OCI-LY3 (cell line): ENCODE measurements around the gene GJD2.

Experiments used
- H2AFZ ChIP-seq: fragments of 200-600, 300-600 bp; shearing (Covaris generic); 2 replicates; pipeline ENCODE4 v1.6.0; 2014; ENCODE audit warnings: antibody characterized with exemption, low read depth, low read length
- H3K27ac ChIP-seq: fragments of 200-600, 300-600 bp; sonication (generic); 2 replicates; pipeline ENCODE4 v1.5.1; 2014; ENCODE audit warnings: mild to moderate bottlenecking, low read length, moderate library complexity, mixed read lengths
- H3K27me3 ChIP-seq: fragments of 200-600, 300-600 bp; sonication (generic); 2 replicates; pipeline ENCODE4 v1.6.1; 2014; ENCODE audit warnings: low read depth, low read length, mixed read lengths
- H3K36me3 ChIP-seq: fragments of 200-600, 300-600 bp; sonication (generic); replicated peaks from 2 replicates; pipeline ENCODE3; 2014; ENCODE audit warnings: low read depth, low read length, mixed read lengths
- H3K4me1 ChIP-seq: fragments of 300-600, 200-600 bp; sonication (generic); 2 replicates; pipeline ENCODE4 v1.6.1; 2014; ENCODE audit warnings: low read length, mixed read lengths
- H3K4me2 ChIP-seq: fragments of 200-600, 300-600 bp; sonication (generic); 2 replicates; pipeline ENCODE4 v1.6.1; 2014; ENCODE audit warnings: low read length, mixed read lengths
- H3K4me3 ChIP-seq: fragments of 300-600, 200-600 bp; sonication (generic); 2 replicates; pipeline ENCODE4 v1.5.1; 2014; ENCODE audit warnings: antibody characterized with exemption, mild to moderate bottlenecking, low read length, moderate library complexity
- H3K79me2 ChIP-seq: fragments of 300-600, 200-600 bp; shearing (Covaris generic); 2 replicates; pipeline ENCODE4 v1.6.1; 2014; ENCODE audit warnings: mild to moderate bottlenecking, low read length, mixed read lengths
- H3K9ac ChIP-seq: fragments of 300-600, 200-600 bp; shearing (Covaris generic); 2 replicates; pipeline ENCODE4 v1.6.0; 2014; ENCODE audit warnings: mild to moderate bottlenecking, low read length, moderate library complexity
- H3K9me3 ChIP-seq: fragments of 200-600, 300-600 bp; shearing (Covaris generic); 2 replicates; pipeline ENCODE4 v1.6.1; 2014; ENCODE audit warnings: low read length, mixed read lengths; ENCODE audit not compliant: insufficient read depth
- H4K20me1 ChIP-seq: fragments of 200-600, 300-600 bp; sonication (generic); 2 replicates; pipeline ENCODE4 v1.6.1; 2016; ENCODE audit warnings: low read length, mixed read lengths; ENCODE audit not compliant: insufficient read depth
- EZH2phosphoT487 ChIP-seq: fragments of 200-600 bp; shearing (Covaris generic); IDR thresholded peaks from 2 replicates; pipeline ENCODE4 v1.6.1; 2018; ENCODE audit warnings: antibody characterized with exemption, mixed run types, low read depth
- TF ChIP-seq, protein P1 (sequence below): fragments of 200-600, 300-600 bp; sonication (generic); IDR thresholded peaks from 2 replicates; pipeline ENCODE4 v1.5.1; 2014; ENCODE audit warnings: antibody characterized with exemption, low read length, low read depth

GJD2 gene

DNA sequence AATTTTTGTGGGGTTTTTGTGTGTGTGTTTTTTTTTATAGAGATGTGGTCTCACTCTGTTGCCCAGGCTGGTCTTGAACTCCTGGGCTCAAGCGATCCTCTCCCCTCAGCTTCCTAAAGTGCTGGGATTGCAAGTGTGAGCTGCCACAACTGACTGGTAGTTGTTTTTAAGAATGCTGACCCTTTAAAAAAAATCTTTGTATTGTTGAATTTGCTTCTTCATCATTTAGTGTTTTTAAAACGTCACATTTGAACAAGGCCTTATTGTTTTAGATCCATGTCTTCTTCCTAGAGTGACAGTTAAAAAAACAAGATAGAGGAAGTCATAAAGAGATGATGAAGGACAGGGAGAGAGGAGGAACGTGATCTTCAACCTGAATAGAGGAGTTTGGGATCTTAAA is 24.1 kb downstream of the GJD2 start:
- no peak overlapping the region for H3K4me2 ChIP-seq
- H3K4me1 ChIP-seq: no peaks in the 10 kb centered on the region
- H2AFZ ChIP-seq: no peak overlapping the region
- TF ChIP-seq, protein P1, sequence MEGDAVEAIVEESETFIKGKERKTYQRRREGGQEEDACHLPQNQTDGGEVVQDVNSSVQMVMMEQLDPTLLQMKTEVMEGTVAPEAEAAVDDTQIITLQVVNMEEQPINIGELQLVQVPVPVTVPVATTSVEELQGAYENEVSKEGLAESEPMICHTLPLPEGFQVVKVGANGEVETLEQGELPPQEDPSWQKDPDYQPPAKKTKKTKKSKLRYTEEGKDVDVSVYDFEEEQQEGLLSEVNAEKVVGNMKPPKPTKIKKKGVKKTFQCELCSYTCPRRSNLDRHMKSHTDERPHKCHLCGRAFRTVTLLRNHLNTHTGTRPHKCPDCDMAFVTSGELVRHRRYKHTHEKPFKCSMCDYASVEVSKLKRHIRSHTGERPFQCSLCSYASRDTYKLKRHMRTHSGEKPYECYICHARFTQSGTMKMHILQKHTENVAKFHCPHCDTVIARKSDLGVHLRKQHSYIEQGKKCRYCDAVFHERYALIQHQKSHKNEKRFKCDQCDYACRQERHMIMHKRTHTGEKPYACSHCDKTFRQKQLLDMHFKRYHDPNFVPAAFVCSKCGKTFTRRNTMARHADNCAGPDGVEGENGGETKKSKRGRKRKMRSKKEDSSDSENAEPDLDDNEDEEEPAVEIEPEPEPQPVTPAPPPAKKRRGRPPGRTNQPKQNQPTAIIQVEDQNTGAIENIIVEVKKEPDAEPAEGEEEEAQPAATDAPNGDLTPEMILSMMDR: no peak
- TF ChIP-seq EZH2phosphoT487: no peak
- H3K4me3 ChIP-seq: no peak overlapping the region
- H3K9me3 ChIP-seq: no peaks in the 10 kb centered on the region
- no peak overlapping the region for H3K9ac ChIP-seq
- peaks cover 15% of the 10 kb centered on the region for H3K27me3 ChIP-seq
- no peaks in the 10 kb centered on the region for H4K20me1 ChIP-seq
- no peak overlapping the region for H3K27ac ChIP-seq
- no peaks in the 10 kb centered on the region for H3K79me2 ChIP-seq
- H3K36me3 ChIP-seq: no peaks in the 10 kb centered on the region

GRCh38 chr15:34729886-34730285 is 24.9 kb downstream of the GJD2 start:
- H3K9me3 ChIP-seq: no peaks in the 10 kb centered on the region
- H3K4me3 ChIP-seq: no peak overlapping the region
- TF ChIP-seq, protein P1: no peak
- no peak for TF ChIP-seq EZH2phosphoT487
- no peak overlapping the region for H3K4me2 ChIP-seq
- no peak overlapping the region for H3K9ac ChIP-seq
- H2AFZ ChIP-seq: no peak overlapping the region
- no peaks in the 10 kb centered on the region for H3K36me3 ChIP-seq
- peaks cover 11% of the 10 kb centered on the region for H3K27me3 ChIP-seq
- H4K20me1 ChIP-seq: no peaks in the 10 kb centered on the region
- H3K27ac ChIP-seq: no peak overlapping the region
- no peaks in the 10 kb centered on the region for H3K4me1 ChIP-seq
- no peaks in the 10 kb centered on the region for H3K79me2 ChIP-seq

GRCh38 chr15:34729056-34729455 is 25.7 kb downstream of the GJD2 start:
- Histone ChIP-seq H2AFZ (no peak overlapping the region), H3K4me3 (no peak overlapping the region), H3K9me3 (no peaks in the 10 kb centered on the region), H3K27me3 (peaks cover 5% of the 10 kb centered on the region; the same call in 1 of the 2 replicates), H3K4me1 (no peaks in the 10 kb centered on the region), H4K20me1 (no peaks in the 10 kb centered on the region), H3K9ac (no peak overlapping the region), H3K36me3 (no peaks in the 10 kb centered on the region), H3K79me2 (no peaks in the 10 kb centered on the region), H3K27ac (no peak overlapping the region), H3K4me2 (no peak overlapping the region)
- TF ChIP-seq, protein P1: no peak
- no peak for TF ChIP-seq EZH2phosphoT487

DNA sequence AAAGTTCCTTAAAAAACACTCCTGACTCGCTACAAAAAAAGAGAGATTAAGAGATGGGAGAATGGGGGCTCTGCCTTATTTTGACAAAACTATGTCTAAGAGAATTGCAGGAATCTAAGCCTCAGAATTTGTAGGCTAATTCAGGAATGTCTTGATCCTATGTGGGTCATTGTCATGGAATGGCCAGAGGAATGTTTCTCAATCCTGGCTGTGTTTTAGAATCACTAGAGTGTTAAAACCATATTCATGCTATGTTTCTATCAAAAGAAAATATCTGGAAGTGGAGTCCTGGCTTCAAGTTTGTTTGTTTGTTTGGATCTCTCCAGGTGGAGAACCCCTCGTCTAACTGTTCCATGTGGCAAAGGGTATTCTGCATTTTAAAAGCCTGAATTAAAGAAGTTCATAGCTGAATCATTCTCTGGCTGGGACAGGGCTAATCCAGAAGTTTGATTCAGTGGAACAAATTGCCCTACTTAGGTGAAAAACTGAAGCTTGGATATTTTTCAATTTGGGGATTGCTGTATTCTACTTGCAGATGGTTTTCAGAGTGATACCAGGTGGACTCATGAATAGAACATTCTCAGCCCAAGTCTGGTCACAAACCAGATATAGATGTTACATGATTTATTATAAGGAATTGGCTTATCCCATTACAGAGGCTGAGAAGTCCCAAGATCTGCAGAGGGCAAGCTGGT is 28.2 kb downstream of the GJD2 start:
- no peaks in the 10 kb centered on the region for H3K4me1 ChIP-seq
- TF ChIP-seq, protein P1: no peak
- no peak for TF ChIP-seq EZH2phosphoT487
- H3K4me2 ChIP-seq: no peak overlapping the region
- no peak overlapping the region for H3K9ac ChIP-seq
- H3K27me3 ChIP-seq: peaks cover 8% of the 10 kb centered on the region; the same call in 1 of the 2 replicates
- H3K79me2 ChIP-seq: no peaks in the 10 kb centered on the region
- H3K36me3 ChIP-seq: no peaks in the 10 kb centered on the region
- H2AFZ ChIP-seq: no peak overlapping the region
- no peak overlapping the region for H3K4me3 ChIP-seq
- no peaks in the 10 kb centered on the region for H3K9me3 ChIP-seq
- no peak overlapping the region for H3K27ac ChIP-seq
- H4K20me1 ChIP-seq: no peaks in the 10 kb centered on the region
